Adrenal gland (tissue), 12 donors: ENCODE results near the gene TUBB3. TPM values are rescaled to one million over a fixed set of nuclear protein-coding genes. Genes with fewer than 3 reads are reported as not detected.

Experiments used
- DNase-seq, 7 donors: peaks; one replicate each; pipeline ENCODE4 v3.0.0-alpha.2; 2019 to 2020
- H3K27ac ChIP-seq, 5 donors: fragments of 200-600 bp; sonication (generic) in 4 of 5; 1 replicate in 3 of 5; 2 replicates in 2 of 5; pipeline versions ENCODE4 v1.5.1 to v1.8.0; 2016 to 2020; ENCODE audit warnings: mild to moderate bottlenecking in 1 of 5
- H3K27me3 ChIP-seq: fragments of 200-600 bp; 2 replicates; pipeline ENCODE4 v1.8.0; 2021
- H3K36me3 ChIP-seq, 2 donors: fragments of 200-600 bp; replicated peaks in 1 of 2; 1 replicate in 1 of 2; 2 replicates in 1 of 2; pipeline versions ENCODE4 v1.5.1 to v1.8.0; 2018 to 2022
- H3K4me1 ChIP-seq, 2 donors: fragments of 200-600 bp; replicated peaks in 1 of 2; 1 replicate in 1 of 2; 2 replicates in 1 of 2; pipeline versions ENCODE4 v1.5.1 to v1.8.0; 2018 to 2021
- H3K4me3 ChIP-seq, 4 donors: fragments of 200-600 bp; sonication (generic) in 3 of 4; one replicate each; pipeline ENCODE4 v1.5.1; 2016 to 2018
- H3K9me3 ChIP-seq, 3 donors: fragments of 200-600 bp; sonication (generic) in 1 of 3; replicated peaks in 1 of 3; 1 replicate in 2 of 3; 2 replicates in 1 of 3; pipeline versions ENCODE4 v1.5.1 to v1.8.0; 2016 to 2021
- POLR2A ChIP-seq, 2 donors: fragments of 450-650 bp; IDR thresholded peaks; one replicate each; pipeline ENCODE4 v1.6.1; 2017; ENCODE audit warnings: antibody characterized with exemption in 2 of 2, mild to moderate bottlenecking in 2 of 2, moderate library complexity in 1 of 2
- WGBS, 4 donors: extraction: QIAGEN DNeasy Blood & Tissue Kit in 2 of 4; methylation state at CpG; one replicate each; pipeline versions ENCODE4 v1.1.5 to v1.1.7; 2013 to 2017; 5-methylcytosine and 5-hydroxymethylcytosine counted together
- intact Hi-C, 2 donors: fragments of 100-400 bp; cut with DNase I; formaldehyde crosslinking; loops; one replicate each; pipeline versions ENCODE4 v1.14.1 to v1.15.0; 2022 to 2023
- polyA plus RNA-seq, 3 donors: library from polyadenylated mRNA; stranded (reverse); fragments of 200-250 nt in 2 of 3; fragments of 350-450 nt in 1 of 3; fragmentation: Illumina TruSeq in 1 of 3; extraction: RNeasy Lipid Tissue Mini Kit (QIAGEN cat#74804) in 1 of 3; gene quantifications; one replicate each; pipeline ENCODE4 v1.2.3, GENCODE V29; 2013 to 2014
- total RNA-seq, 9 donors: library from RNA; depleted of rRNA in 4 of 9; stranded (reverse); fragments of >200 nt in 4 of 9; fragments of 120-200 nt in 1 of 9; fragmentation: NEBNext Ultra II Directional in 1 of 9; extraction: Animal tissue kit (Norgen Biotek cat#: 25700) in 1 of 9; gene quantifications; one replicate each; pipeline versions ENCODE4 v1.1.0 to v1.2.4, GENCODE V29; 2013 to 2023
- TF ChIP-seq, protein P1 (sequence below), 6 experiments: fragments of 450-650 bp in 4 of 6; fragments of 200-600 bp in 2 of 6; sonication (generic) in 1 of 6; IDR thresholded peaks; 1 replicate in 5 of 6; 2 replicates in 1 of 6; pipeline versions ENCODE4 v1.5.1 to v1.8.0; 2016 to 2021; ENCODE audit warnings: antibody characterized with exemption in 6 of 6, mild to moderate bottlenecking in 2 of 6, moderate library complexity in 1 of 6
- donor health status: healthy with polysubstance abuse.
- donor health status: Bipolar disorder and iron deficiency.
- donor health status: DM: yes; HTN: yes; CAD: no.
- donor health status: DM: no; HTN: no; CAD: no.
- donor health status: DM: no; HTN: no; CAD: no.
- donor health status: DM: yes; HTN: yes; CAD: no.

Gene TUBB3
- total and polyA plus RNA-seq, 12 donors = 6.4 to 63.8 (median 14.5) TPM

DNA sequence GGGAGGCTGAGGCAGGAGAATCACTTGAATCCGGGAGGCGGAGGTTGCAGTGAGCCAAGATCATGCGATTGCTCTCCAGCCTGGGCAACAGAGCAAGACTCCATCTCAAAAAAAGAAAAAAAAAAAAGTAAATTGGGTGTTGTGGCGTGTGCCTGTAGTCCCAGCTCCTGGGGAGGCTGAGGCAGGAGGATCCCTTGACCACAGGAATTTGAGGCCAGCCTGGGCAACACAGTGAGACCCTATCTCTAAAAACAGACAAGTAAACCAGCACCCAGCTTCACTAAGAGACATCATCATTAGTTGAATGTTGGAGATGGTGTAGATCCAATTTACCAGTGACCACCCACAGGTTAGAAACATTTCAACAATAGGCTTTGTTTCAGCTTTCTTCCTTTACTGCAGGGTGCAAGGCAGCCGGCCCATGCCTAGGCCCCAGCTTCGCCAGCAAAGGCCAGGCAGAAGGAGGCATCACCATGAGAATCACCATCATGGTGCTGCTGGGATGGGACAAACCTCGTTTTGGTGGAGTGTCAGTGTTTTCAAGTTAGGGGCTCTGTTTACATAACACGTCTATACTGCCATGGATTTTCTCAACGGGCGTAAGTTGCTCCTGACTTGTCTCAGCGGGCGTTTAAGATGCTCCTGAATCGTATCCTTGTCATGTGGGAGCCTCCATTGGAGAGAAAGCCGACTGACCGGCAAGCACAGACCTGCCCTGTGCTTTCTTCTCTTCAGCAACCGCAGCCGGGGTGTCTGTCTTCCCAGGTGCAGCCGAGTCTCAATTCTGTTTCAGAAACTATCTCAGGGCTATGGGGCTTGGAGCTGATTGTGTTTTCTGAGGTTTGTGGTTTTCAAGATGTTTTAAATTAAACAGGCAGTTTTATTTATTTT is 42.4 kb upstream of the TUBB3 start:
- peaks cover 0 to 60% of the 10 kb centered on the region in 2 donors for H3K36me3 ChIP-seq
- TF ChIP-seq, protein P1, sequence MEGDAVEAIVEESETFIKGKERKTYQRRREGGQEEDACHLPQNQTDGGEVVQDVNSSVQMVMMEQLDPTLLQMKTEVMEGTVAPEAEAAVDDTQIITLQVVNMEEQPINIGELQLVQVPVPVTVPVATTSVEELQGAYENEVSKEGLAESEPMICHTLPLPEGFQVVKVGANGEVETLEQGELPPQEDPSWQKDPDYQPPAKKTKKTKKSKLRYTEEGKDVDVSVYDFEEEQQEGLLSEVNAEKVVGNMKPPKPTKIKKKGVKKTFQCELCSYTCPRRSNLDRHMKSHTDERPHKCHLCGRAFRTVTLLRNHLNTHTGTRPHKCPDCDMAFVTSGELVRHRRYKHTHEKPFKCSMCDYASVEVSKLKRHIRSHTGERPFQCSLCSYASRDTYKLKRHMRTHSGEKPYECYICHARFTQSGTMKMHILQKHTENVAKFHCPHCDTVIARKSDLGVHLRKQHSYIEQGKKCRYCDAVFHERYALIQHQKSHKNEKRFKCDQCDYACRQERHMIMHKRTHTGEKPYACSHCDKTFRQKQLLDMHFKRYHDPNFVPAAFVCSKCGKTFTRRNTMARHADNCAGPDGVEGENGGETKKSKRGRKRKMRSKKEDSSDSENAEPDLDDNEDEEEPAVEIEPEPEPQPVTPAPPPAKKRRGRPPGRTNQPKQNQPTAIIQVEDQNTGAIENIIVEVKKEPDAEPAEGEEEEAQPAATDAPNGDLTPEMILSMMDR (IDR thresholded peaks at IDR 0.05) = no peak
- no peak for TF ChIP-seq POLR2A (IDR thresholded peaks at IDR 0.05)
- WGBS, 4 donors = 87 to 98% (median 89%) methylated on average over 12 to 18 of the region's 18 CpGs

GRCh38 chr16:89881368-89881730 is 41.8 kb upstream of the TUBB3 start:
- Histone ChIP-seq H3K9me3 (no peaks in the 10 kb centered on the region), H3K4me3 (no peak overlapping the region), H3K4me1 (peaks cover 0 to 4% of the 10 kb centered on the region in 2 donors), H3K27ac (no peak overlapping the region), H3K36me3 (peaks cover 0 to 66% of the 10 kb centered on the region in 2 donors), H3K27me3 (no peaks in the 10 kb centered on the region)
- WGBS, 4 donors = 93 to 97% (median 95%) methylated on average over 6 of the region's 6 CpGs
- no peak for DNase-seq
- no peak for TF ChIP-seq POLR2A (IDR thresholded peaks at IDR 0.05)
- TF ChIP-seq, protein P1 (IDR thresholded peaks at IDR 0.05) = no peak
- intact Hi-C loops = no loop called here

More for the DNA sequence above, 42.4 kb upstream of the TUBB3 start:
- Histone ChIP-seq H3K27ac (no peak overlapping the region), H3K9me3 (no peaks in the 10 kb centered on the region), H3K4me1 (peaks cover 0 to 4% of the 10 kb centered on the region in 2 donors), H3K27me3 (no peaks in the 10 kb centered on the region), H3K4me3 (no peak overlapping the region)
- DNase-seq = no peak
- intact Hi-C loops = no loop called here

GRCh38 chr16:89883346-89884040 is 39.6 kb upstream of the TUBB3 start:
- WGBS, 4 donors = 84 to 88% (median 85%) methylated on average over 28 of the region's 28 CpGs
- H3K4me3 ChIP-seq = no peak overlapping the region
- no peaks in the 10 kb centered on the region for H3K27me3 ChIP-seq
- intact Hi-C loops = no loop called here
- peaks cover 0 to 85% of the 10 kb centered on the region in 2 donors for H3K36me3 ChIP-seq
- no peaks in the 10 kb centered on the region for H3K4me1 ChIP-seq
- no peak for TF ChIP-seq POLR2A (IDR thresholded peaks at IDR 0.05)
- TF ChIP-seq, protein P1 (IDR thresholded peaks at IDR 0.05) = no peak
- H3K27ac ChIP-seq = no peak overlapping the region
- H3K9me3 ChIP-seq = no peaks in the 10 kb centered on the region
- DNase-seq = no peak

GRCh38 chr16:89884041-89884421 is 39.1 kb upstream of the TUBB3 start:
- Histone ChIP-seq H3K9me3 (no peaks in the 10 kb centered on the region), H3K27me3 (no peaks in the 10 kb centered on the region), H3K4me1 (no peaks in the 10 kb centered on the region), H3K4me3 (no peak overlapping the region), H3K27ac (no peak overlapping the region), H3K36me3 (peaks cover 0 to 84% of the 10 kb centered on the region in 2 donors)
- TF ChIP-seq, protein P1 (IDR thresholded peaks at IDR 0.05) = no peak
- TF ChIP-seq POLR2A (IDR thresholded peaks at IDR 0.05) = no peak
- intact Hi-C loops = no loop called here
- DNase-seq = no peak
- WGBS, 4 donors = 86 to 94% (median 93%) methylated on average over 4 to 8 of the region's 8 CpGs
